HG03460 (cell line): ENCODE data around the gene NFIC.
"Not testable (repeated sequence)": the region's sequence is repeated elsewhere in the genome, so short reads cannot be mapped to it uniquely, and the experiment has no call there.

Experiments
- ATAC-seq: cut with Tn5 transposase; IDR thresholded peaks from one replicate; pipeline ENCODE4 v1.9.1; 2021; ENCODE audit not compliant: unreplicated experiment

Gene NFIC

GRCh38 chr19:3396881-3397265 is 30.5 kb downstream of the NFIC start:
- ATAC-seq, result no peak

- no peak for ATAC-seq
These were observed 31.1 kb downstream of the NFIC start for GRCh38 chr19:3397266-3398022.

GRCh38 chr19:3398114-3398899 is 31.9 kb downstream of the NFIC start:
- no peak for ATAC-seq

GRCh38 chr19:3398900-3399278 is 32.5 kb downstream of the NFIC start:
- no peak for ATAC-seq

- ATAC-seq, result not testable (repeated sequence)
These were observed 32.9 kb downstream of the NFIC start for GRCh38 chr19:3399311-3399710.

- no peak for ATAC-seq
These were observed 34.8 kb downstream of the NFIC start for GRCh38 chr19:3401004-3401768.

- ATAC-seq, result no peak
These were observed 36.5 kb downstream of the NFIC start for GRCh38 chr19:3402631-3403443.

- no peak for ATAC-seq
These were observed 37.3 kb downstream of the NFIC start for GRCh38 chr19:3403489-3404323.

- no peak for ATAC-seq
These were observed 38.2 kb downstream of the NFIC start for GRCh38 chr19:3404324-3405260.

- ATAC-seq, result no peak
These were observed 38.9 kb downstream of the NFIC start for GRCh38 chr19:3405261-3405653.

GRCh38 chr19:3406571-3407111 is 40.3 kb downstream of the NFIC start:
- ATAC-seq, result no peak

- ATAC-seq, result no peak
These were observed 41.5 kb downstream of the NFIC start for GRCh38 chr19:3407556-3408516.

GRCh38 chr19:3408996-3409345 is 42.6 kb downstream of the NFIC start:
- ATAC-seq, result no peak

GRCh38 chr19:3409346-3410064 is 43.1 kb downstream of the NFIC start:
- ATAC-seq, result no peak

GRCh38 chr19:3411636-3412035 is 45.3 kb downstream of the NFIC start:
- ATAC-seq, result no peak

- ATAC-seq, result no peak
These were observed 45.7 kb downstream of the NFIC start for GRCh38 chr19:3412066-3412465.

- no peak for ATAC-seq
These were observed 47.5 kb downstream of the NFIC start for GRCh38 chr19:3413796-3414327.
